ENCODE data around the gene PRSS50.
"Not testable (repeated sequence)": the region's sequence is repeated elsewhere in the genome, so short reads cannot be mapped to it uniquely, and the experiment has no call there.

Gene PRSS50

GRCh38 chr3:46750555-46751038 lies 32.9 kb upstream of the PRSS50 start:
- POLR2A ChIA-PET, result no interaction called here
- no peak for TF ChIP-seq CTCF (IDR thresholded peaks at IDR 0.05; ENCODE audit: control extremely low read depth, extremely low read depth, low read depth, missing control alignments)
- CTCF ChIA-PET, result no interaction called here
- DNase-seq (ENCODE audit: extremely low spot score), result no peak

GRCh38 chr3:46749129-46749528 lies 31.5 kb upstream of the PRSS50 start:
- no peak for DNase-seq (ENCODE audit: extremely low spot score)
- CTCF ChIA-PET, result no interaction called here
- no peak for TF ChIP-seq CTCF (IDR thresholded peaks at IDR 0.05; ENCODE audit: control extremely low read depth, extremely low read depth, low read depth, missing control alignments)
- POLR2A ChIA-PET, result no interaction called here

- no peak for TF ChIP-seq CTCF (IDR thresholded peaks at IDR 0.05; ENCODE audit: control extremely low read depth, extremely low read depth, low read depth, missing control alignments)
- ChIA-PET POLR2A (no interaction called here), CTCF (no interaction called here)
Observed at GRCh38 chr3:46748170-46748569, 30.5 kb upstream of the PRSS50 start.

GRCh38 chr3:46746711-46747110 lies 29.0 kb upstream of the PRSS50 start:
- CTCF ChIA-PET, result no interaction called here
- DNase-seq (ENCODE audit: extremely low spot score), result no peak
- TF ChIP-seq CTCF (IDR thresholded peaks at IDR 0.05; ENCODE audit: control extremely low read depth, extremely low read depth, low read depth, missing control alignments), result no peak
- POLR2A ChIA-PET, result no interaction called here

More at GRCh38 chr3:46748170-46748569, 30.5 kb upstream of the PRSS50 start:
- DNase-seq (ENCODE audit: extremely low spot score), result no peak

GRCh38 chr3:46742992-46743585 lies 25.4 kb upstream of the PRSS50 start:
- no peak for TF ChIP-seq CTCF (IDR thresholded peaks at IDR 0.05; ENCODE audit: control extremely low read depth, extremely low read depth, low read depth, missing control alignments)
- CTCF ChIA-PET, result no interaction called here
- no peak for DNase-seq (ENCODE audit: extremely low spot score)
- POLR2A ChIA-PET, result no interaction called here

- POLR2A ChIA-PET; DNase-seq (ENCODE audit: extremely low spot score); CTCF ChIA-PET: not testable (repeated sequence)
Observed at GRCh38 chr3:46739565-46739964, 21.9 kb upstream of the PRSS50 start.

- POLR2A ChIA-PET, result no interaction called here
- DNase-seq (ENCODE audit: extremely low spot score), result no peak
- no peak for TF ChIP-seq CTCF (IDR thresholded peaks at IDR 0.05; ENCODE audit: control extremely low read depth, extremely low read depth, low read depth, missing control alignments)
- CTCF ChIA-PET, result interaction anchor here (2.2 kb wide), 1 partner anchor 10 kb away, joined by 5 read pairs; no protein-coding TSS in a partner anchor
Observed at GRCh38 chr3:46737329-46737731, 19.7 kb upstream of the PRSS50 start.

Measured in GM10248 (cell line).